Lung (tissue), 12 donors: Measurements from ENCODE around the gene HIBADH. TPM values are rescaled to one million over a fixed set of nuclear protein-coding genes. Genes with fewer than 3 reads are reported as not detected.

Experiments
- ATAC-seq: fragments of 200-7000 bp; cut with Tn5 transposase; one replicate; pipeline ENCODE4 v1.9.1; 2020; ENCODE audit warnings: moderate number of reproducible peaks; ENCODE audit not compliant: insufficient read depth, low FRiP score
- DNase-seq, 3 donors: peaks; one replicate each; pipeline ENCODE4 v3.0.0-alpha.2; 2013 to 2017
- H3K27ac ChIP-seq, 2 donors: one replicate each; pipeline ENCODE4 v1.5.1; 2013; ENCODE audit warnings: mild to moderate bottlenecking in 2 of 2, moderate library complexity in 2 of 2, control low read depth in 1 of 2, inconsistent platforms in 1 of 2, low read depth in 1 of 2, low read length in 1 of 2
- H3K27me3 ChIP-seq, 3 donors: one replicate each; pipeline ENCODE4 v1.5.1; 2013; ENCODE audit warnings: low read length in 2 of 3; ENCODE audit not compliant: control insufficient read depth in 3 of 3, insufficient read depth in 3 of 3
- H3K36me3 ChIP-seq, 4 donors: one replicate each; pipeline ENCODE4 v1.5.1; 2013; ENCODE audit warnings: low read length in 4 of 4, mild to moderate bottlenecking in 1 of 4, moderate library complexity in 1 of 4; ENCODE audit not compliant: control insufficient read depth in 4 of 4, insufficient read depth in 4 of 4
- H3K4me1 ChIP-seq, 5 donors: one replicate each; pipeline ENCODE4 v1.5.1; 2013; ENCODE audit warnings: low read length in 5 of 5, mild to moderate bottlenecking in 2 of 5, moderate library complexity in 1 of 5; ENCODE audit not compliant: control insufficient read depth in 5 of 5, insufficient read depth in 5 of 5
- H3K4me3 ChIP-seq: one replicate; pipeline ENCODE4 v1.5.1; 2013; ENCODE audit warnings: mild to moderate bottlenecking, control low read depth, moderate library complexity
- H3K9ac ChIP-seq, 2 donors: one replicate each; pipeline ENCODE4 v1.5.1; 2013; ENCODE audit warnings: low read length in 2 of 2, control low read depth in 1 of 2; ENCODE audit not compliant: insufficient read depth in 1 of 2
- H3K9me3 ChIP-seq, 4 donors: one replicate each; pipeline ENCODE4 v1.5.1; 2013; ENCODE audit warnings: low read length in 3 of 4, mild to moderate bottlenecking in 1 of 4, moderate library complexity in 1 of 4; ENCODE audit not compliant: control insufficient read depth in 4 of 4, insufficient read depth in 3 of 4
- WGBS, 2 donors: extraction: QIAGEN DNeasy Blood & Tissue Kit; methylation state at CpG; one replicate each; pipeline ENCODE4 v1.1.7; 2013; 5-methylcytosine and 5-hydroxymethylcytosine counted together
- polyA plus RNA-seq, 2 donors: library from polyadenylated mRNA; stranded (reverse); fragments of 200-250 nt; gene quantifications; one replicate each; pipeline ENCODE4 v1.2.1, GENCODE V29; 2013
- total RNA-seq, 2 donors: library from RNA; depleted of rRNA in 1 of 2; stranded (reverse); fragments of >200 nt in 1 of 2; gene quantifications; one replicate each; pipeline ENCODE4 v1.2.1, GENCODE V29; 2014 to 2021
- TF ChIP-seq, protein P1 (sequence below): IDR thresholded peaks from 2 replicates; pipeline ENCODE4 v1.5.1; 2012; ENCODE audit warnings: mild to moderate bottlenecking; ENCODE audit errors: control extremely low read depth, extremely low read depth
- donor health status: control.
- donor health status: control.
- donor health status: Bipolar disorder and iron deficiency.
- donor health status: healthy.
- donor health status: DM: yes; HTN: yes; CAD: no.

Gene HIBADH
- total and polyA plus RNA-seq, 4 donors = 13.7 to 39.2 (median 17.4) TPM

DNA sequence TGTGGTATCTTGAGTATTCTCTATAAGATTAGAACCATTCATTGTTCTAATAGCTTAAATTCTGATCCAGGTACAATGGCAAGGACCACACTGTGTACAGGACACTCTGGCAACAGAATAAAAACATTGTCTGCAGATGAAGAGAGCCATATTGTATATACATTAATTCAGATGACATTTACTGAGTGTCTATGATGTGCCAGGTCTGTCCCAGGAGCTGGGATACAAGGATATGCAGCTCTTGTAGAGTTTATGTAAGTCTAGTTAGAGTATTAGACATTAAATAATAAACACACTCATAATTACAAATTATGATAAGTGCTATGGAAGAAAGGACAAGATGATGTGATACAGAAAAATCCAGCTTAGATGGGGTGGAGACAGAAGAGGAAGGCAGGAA lies 184.1 kb downstream of the HIBADH start:
- Histone ChIP-seq H3K27ac (no peak overlapping the region), H3K4me1 (no peaks in the 10 kb centered on the region), H3K36me3 (no peaks in the 10 kb centered on the region), H3K4me3 (no peak overlapping the region), H3K27me3 (no peaks in the 10 kb centered on the region), H3K9me3 (no peaks in the 10 kb centered on the region), H3K9ac (no peak overlapping the region)
- TF ChIP-seq, protein P1, sequence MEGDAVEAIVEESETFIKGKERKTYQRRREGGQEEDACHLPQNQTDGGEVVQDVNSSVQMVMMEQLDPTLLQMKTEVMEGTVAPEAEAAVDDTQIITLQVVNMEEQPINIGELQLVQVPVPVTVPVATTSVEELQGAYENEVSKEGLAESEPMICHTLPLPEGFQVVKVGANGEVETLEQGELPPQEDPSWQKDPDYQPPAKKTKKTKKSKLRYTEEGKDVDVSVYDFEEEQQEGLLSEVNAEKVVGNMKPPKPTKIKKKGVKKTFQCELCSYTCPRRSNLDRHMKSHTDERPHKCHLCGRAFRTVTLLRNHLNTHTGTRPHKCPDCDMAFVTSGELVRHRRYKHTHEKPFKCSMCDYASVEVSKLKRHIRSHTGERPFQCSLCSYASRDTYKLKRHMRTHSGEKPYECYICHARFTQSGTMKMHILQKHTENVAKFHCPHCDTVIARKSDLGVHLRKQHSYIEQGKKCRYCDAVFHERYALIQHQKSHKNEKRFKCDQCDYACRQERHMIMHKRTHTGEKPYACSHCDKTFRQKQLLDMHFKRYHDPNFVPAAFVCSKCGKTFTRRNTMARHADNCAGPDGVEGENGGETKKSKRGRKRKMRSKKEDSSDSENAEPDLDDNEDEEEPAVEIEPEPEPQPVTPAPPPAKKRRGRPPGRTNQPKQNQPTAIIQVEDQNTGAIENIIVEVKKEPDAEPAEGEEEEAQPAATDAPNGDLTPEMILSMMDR = no peak
- ATAC-seq (no peak), DNase-seq (peak; percentile 51 to 85 (median 85))

- H3K4me3 ChIP-seq = no peak overlapping the region
- H3K27me3 ChIP-seq = no peaks in the 10 kb centered on the region
- ATAC-seq (no peak), DNase-seq (peak in 1 of 3 donors; percentile 32)
- whole genome bisulfite sequencing, 2 donors = 70 to 83% methylated on average over 1 of the region's 1 CpG
- no peak overlapping the region for H3K27ac ChIP-seq
- no peaks in the 10 kb centered on the region for H3K36me3 ChIP-seq
- no peaks in the 10 kb centered on the region for H3K9me3 ChIP-seq
- no peaks in the 10 kb centered on the region for H3K4me1 ChIP-seq
- H3K9ac ChIP-seq = no peak overlapping the region
- TF ChIP-seq, protein P1 = no peak
Measured at GRCh38 chr7:27478084-27478483, 184.6 kb downstream of the HIBADH start.

DNA sequence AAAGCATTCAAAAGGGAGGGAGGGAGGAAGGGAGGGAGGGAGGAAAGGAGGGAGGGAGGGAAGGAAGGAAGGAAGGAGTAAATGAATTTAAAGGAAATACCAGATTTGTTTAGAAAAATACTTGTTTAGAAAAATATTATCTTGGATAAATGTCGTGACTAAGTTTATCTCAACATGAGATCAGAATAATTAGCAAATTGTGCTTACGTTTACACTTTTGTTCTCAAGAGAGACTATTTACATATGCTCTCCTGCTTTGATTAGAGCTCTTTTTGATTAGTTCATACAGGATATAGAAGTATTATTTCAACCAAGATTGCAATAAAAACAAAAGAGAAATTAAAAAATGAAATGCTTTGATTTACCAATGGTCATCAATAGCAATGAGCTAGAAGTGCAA lies 186.2 kb downstream of the HIBADH start:
- no peak for DNase-seq
- H3K4me3 ChIP-seq = no peak overlapping the region
- no peaks in the 10 kb centered on the region for H3K9me3 ChIP-seq
- no peak overlapping the region for H3K27ac ChIP-seq
- no peak for ATAC-seq
- no peaks in the 10 kb centered on the region for H3K36me3 ChIP-seq
- no peaks in the 10 kb centered on the region for H3K27me3 ChIP-seq
- WGBS, 2 donors = 25 to 48% methylated on average over 2 of the region's 2 CpGs
- no peaks in the 10 kb centered on the region for H3K4me1 ChIP-seq
- H3K9ac ChIP-seq = no peak overlapping the region
- TF ChIP-seq, protein P1 = no peak

Other genes with a start within 250 kb of the HIBADH start
- 100 to 1,000 TPM in 1 of 2 donors, 10 to 100 TPM in 1; 92.1 to 137 TPM for gene TAX1BP1, start 77.3 kb upstream of the HIBADH start, total RNA-seq
- 10 to 100 TPM; 61.4 to 74.0 TPM for gene TAX1BP1, start 77.3 kb upstream of the HIBADH start, polyA plus RNA-seq